ENCODE measurements around the gene GALNT8.
"Not testable (repeated sequence)": the region's sequence is repeated elsewhere in the genome, so short reads cannot be mapped to it uniquely, and the experiment has no call there.

The GALNT8 gene

DNA sequence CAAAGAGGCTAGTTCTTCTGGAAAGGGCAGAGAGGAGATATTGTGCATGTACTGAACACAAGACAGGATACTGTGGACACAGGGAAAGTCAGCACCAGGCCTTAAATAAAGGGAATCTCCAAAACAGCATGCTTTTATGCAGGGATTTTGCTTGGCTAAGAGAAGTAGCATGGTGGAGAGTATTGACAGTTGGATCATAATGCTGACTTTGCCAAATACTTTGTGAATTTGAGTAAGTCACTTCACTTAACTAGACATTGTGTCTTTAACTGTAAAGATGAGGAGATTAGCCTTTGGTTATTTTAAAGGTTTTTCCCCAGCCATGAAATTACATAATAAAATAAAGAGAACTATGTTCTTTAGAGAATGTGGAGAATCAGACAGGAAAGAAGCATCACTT, 24.5 kb downstream of the GALNT8 start:
- no peak for DNase-seq (ENCODE audit: low spot score)

- no peak for DNase-seq (ENCODE audit: low spot score)
These were observed 25.0 kb downstream of the GALNT8 start for GRCh38 chr12:4745249-4745648.

GRCh38 chr12:4751654-4752053, 31.5 kb downstream of the GALNT8 start:
- DNase-seq (ENCODE audit: low spot score), result not testable (repeated sequence)

DNA sequence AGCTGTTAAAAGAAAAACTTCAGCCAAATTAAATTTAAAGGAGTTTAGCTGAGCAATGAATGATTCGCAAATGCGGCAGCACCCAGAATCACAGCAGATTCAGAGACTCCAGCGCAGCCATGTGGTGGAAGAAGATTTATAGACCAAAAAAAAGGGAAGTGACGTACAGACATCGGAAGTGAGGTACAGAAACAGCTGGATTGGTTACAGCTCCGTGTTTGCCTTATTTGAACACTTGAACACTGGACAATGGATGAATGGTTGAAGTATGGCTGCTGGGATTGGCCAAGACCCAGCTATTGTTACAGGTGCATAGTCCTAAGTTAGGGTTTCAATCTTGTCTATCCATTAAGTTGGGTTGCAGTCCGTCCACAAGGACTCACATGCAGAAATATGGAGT, 42.6 kb downstream of the GALNT8 start:
- no peak for DNase-seq (ENCODE audit: low spot score)

DNA sequence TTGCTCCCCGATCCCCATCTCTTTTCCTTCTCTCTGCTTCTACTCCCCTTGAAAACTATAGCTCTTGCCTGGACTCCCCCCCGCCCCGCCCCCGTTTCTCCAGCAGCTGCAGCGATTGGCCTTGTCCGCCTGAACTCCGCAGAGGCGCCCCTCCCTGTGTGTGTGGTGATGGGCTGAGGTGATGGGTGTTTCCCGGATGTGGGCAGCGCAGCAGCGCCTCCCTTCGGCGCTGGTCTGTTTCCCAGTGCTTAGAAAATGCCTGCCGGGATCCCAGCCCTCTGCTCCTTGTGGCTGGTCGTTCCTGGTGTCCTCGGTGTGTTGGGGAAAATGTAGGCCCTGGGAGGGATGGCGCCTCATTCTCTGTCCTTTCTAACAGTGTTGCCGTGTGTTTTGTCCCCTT, 43.3 kb downstream of the GALNT8 start:
- no peak for DNase-seq (ENCODE audit: low spot score)

GRCh38 chr12:4766445-4766844, 46.2 kb downstream of the GALNT8 start:
- DNase-seq (ENCODE audit: low spot score), result no peak

DNA sequence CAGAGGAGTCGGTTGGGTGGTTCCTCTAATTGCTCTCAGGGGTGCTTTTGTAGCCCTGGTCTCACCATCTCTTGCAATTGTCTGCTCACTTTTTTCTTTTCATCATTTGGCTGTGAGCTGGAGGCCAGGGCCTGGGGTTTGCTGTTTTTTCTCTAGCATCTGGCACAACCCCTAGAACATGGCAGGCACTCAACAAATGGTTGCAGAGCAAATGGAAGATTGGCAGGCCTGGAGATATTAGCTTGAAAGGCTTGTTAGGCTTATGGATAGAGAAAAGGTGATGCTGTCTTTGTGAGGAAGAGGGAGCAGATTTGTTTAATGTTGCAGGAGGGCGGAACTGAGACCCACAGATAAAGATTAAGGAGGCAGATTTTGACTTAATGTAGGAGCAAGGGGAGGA, 47.0 kb downstream of the GALNT8 start:
- no peak for DNase-seq (ENCODE audit: low spot score)

- no peak for DNase-seq (ENCODE audit: low spot score)
These were observed 48.1 kb downstream of the GALNT8 start for GRCh38 chr12:4768341-4768740.

- no peak for DNase-seq (ENCODE audit: low spot score)
These were observed 48.9 kb downstream of the GALNT8 start for GRCh38 chr12:4769073-4769472.

GRCh38 chr12:4771172-4771959, 51.2 kb downstream of the GALNT8 start:
- no peak for DNase-seq (ENCODE audit: low spot score)

GRCh38 chr12:4771960-4772566, 51.9 kb downstream of the GALNT8 start:
- no peak for DNase-seq (ENCODE audit: low spot score)

- DNase-seq (ENCODE audit: low spot score), result no peak
These were observed 55.7 kb downstream of the GALNT8 start for GRCh38 chr12:4775936-4776335.

- DNase-seq (ENCODE audit: low spot score), result no peak
These were observed 59.5 kb downstream of the GALNT8 start for GRCh38 chr12:4779749-4780148.

DNA sequence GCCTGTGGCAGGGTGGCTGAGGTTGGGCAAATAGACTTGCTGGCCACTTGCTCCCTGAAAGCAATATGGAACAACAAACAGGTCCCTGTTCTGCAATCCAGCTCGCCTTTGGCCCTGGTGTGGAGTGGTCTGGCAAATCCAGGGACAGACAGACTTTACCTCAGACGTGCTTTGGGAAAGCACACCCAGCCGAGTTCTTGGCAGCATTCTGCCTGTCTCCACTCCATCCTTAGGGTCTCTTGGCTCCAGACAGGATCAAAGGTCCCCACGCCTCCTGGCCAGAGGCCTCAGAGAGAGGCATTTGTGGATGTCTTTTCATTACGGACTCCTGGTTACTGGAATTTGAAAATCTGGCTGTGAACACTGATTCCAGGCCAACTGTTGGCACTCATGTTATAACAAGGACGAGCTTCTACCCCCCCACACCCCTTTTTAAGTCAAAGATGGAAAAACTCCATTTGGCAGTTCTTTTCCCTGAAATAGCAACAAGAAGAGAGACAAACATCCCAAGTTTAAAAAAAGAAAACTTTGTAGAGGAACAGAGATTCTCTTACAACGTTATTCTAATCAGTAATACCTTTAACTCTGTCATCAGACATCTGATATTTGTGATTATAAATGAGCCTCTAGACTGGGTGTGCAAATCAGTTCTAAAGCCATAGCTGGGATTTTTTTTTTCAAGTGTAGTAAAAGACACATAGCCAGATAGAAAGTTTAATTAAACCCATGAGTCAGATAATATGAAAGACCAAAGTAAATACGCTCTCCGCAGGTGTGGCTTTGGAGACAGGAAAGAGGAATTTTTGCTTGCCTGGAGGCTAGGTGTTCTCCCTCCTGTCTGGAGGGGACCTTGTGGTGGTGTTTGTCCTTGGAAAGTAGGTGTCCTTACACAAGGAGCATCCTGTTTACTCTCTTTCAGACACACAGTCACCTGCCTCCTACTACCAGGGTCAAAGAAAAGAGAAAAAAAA, 60.7 kb downstream of the GALNT8 start:
- DNase-seq (ENCODE audit: low spot score), result no peak

- DNase-seq (ENCODE audit: low spot score), result no peak
These were observed 64.3 kb downstream of the GALNT8 start for GRCh38 chr12:4784404-4785054.

GRCh38 chr12:4786795-4787194, 66.6 kb downstream of the GALNT8 start:
- no peak for DNase-seq (ENCODE audit: low spot score)

DNA sequence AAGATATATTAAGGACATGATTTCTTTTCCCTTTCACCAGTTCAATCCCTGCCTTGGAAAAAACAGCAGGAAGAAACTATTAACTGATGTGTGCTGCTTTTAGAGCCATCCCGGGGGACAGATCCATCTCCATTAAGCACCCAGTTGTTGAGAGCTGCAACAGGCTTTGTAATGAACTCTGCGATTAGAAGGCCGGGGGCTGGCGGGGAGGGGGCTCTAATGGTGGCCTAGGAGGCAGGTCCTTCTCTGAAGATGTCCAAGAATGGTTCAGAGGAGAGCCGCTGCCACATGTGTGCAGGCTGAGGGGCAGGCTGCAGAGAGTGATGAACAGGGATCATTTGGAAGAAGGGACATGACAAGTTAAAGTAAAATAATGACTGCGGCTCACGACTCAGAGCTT, 67.8 kb downstream of the GALNT8 start:
- no peak for DNase-seq (ENCODE audit: low spot score)

- no peak for DNase-seq (ENCODE audit: low spot score)
These were observed 69.6 kb downstream of the GALNT8 start for GRCh38 chr12:4789776-4790175.

- no peak for DNase-seq (ENCODE audit: low spot score)
These were observed 71.3 kb downstream of the GALNT8 start for GRCh38 chr12:4791497-4791896.

- no peak for DNase-seq (ENCODE audit: low spot score)
These were observed 74.3 kb downstream of the GALNT8 start for GRCh38 chr12:4794491-4794890.

- no peak for DNase-seq (ENCODE audit: low spot score)
These were observed 76.0 kb downstream of the GALNT8 start for GRCh38 chr12:4796216-4796615.

Data from hematopoietic multipotent progenitor cell treated with erythropoietin and hydrocortisone succinate and interleukin-3 and kit ligand, for 17 days (in vitro differentiated cells).